Breast epithelium (tissue), 3 donors: ENCODE data around the gene PBX3.

Source experiments
- CTCF ChIP-seq, 3 donors: fragments of 450-650 bp; IDR thresholded peaks; one replicate each; pipeline ENCODE4 v1.5.1; 2016 to 2017; ENCODE audit warnings: antibody characterized with exemption in 3 of 3, mild to moderate bottlenecking in 3 of 3, moderate library complexity in 3 of 3
- POLR2A ChIP-seq: fragments of 450-650 bp; IDR thresholded peaks from one replicate; pipeline ENCODE4 v1.6.1; 2016; ENCODE audit warnings: antibody characterized with exemption, mild to moderate bottlenecking, moderate library complexity

DNA sequence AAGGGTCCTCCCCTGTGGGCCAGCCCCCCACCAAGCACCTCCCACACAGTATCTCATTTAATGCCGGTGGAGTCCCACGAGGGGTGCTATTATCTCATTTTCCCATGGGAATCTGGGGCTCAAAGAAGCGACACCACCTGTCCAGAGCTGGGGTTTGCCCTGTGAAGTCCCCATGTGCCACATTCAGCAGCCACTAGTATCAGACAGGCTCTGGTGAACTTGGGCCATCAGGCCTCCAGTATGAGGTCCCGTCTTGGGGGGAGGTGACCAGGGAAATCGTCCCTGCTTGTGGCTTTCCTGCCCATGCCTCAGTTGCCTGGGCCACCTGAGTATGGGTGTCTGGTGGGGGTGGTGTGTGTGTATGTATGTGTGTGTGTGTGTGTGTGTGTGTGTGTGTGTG is 222.7 kb downstream of the PBX3 start:
- TF ChIP-seq CTCF (IDR thresholded peaks at IDR 0.05) (no peak), POLR2A (no peak)
